ENCODE data around the gene GFER. TPM values are rescaled to one million over a fixed set of nuclear protein-coding genes. Genes with fewer than 3 reads are reported as not detected.
A peak's percentile ranks its signal among the peaks of the same experiment; 100 is the strongest.
"Not testable (repeated sequence)": the region's sequence is repeated elsewhere in the genome, so short reads cannot be mapped to it uniquely, and the experiment has no call there.

Gene GFER
- total RNA-seq: 10 to 100 TPM; 33.5 to 33.9 TPM

DNA sequence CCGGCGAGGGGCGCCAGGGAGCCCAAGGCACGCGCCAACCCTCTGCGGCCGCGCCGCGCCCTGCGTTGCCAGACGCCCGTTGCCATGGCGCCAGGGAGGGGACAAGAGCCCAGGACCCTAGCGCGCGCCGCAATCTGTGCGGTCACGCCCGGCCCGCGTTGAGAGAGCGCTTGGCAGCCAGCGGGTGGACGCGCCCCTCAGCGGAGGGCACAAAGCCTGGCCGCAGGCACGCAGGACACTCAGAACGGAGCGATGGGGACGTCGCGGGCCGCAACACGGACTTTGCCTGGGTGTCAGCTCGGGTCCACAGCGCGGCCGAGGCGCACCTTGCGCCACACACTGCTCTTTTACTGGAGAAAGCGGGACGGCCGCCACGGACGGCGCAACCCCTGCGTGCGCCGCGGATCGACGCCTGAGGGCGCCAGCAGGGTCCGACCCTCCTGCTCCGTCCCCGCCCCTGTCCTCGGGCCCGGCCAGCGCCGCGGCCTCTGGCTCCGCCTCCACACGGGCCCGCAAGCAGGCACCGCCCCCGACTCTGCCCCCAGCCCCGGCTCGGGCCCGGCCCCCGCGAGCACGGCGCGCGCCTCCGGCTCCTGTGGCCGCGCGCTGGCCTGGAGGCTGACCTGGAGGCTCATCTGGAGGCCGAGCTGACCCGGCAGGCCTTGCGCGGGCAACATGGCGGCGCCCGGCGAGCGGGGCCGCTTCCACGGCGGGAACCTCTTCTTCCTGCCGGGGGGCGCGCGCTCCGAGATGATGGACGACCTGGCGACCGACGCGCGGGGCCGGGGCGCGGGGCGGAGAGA is at the start of gene GFER:
Gene GFER, plus strand, starts transcription at position 650 of the 803 bp plus-strand sequence. Its CDS starts 26 bp downstream, at position 676.
- Mint-ChIP-seq H3K36me3 (ENCODE audit: low read depth) (peaks cover 18% of the 10 kb centered on the region), H3K4me3 (peak within 1 kb of the TSS; percentile 89), H3K4me1 (ENCODE audit: low read depth) (peaks cover 20% of the 10 kb centered on the region), H3K9me3 (no peaks in the 10 kb centered on the region), H3K27ac (peak within 1 kb of the TSS; percentile 30), H3K27me3 (peaks cover 36% of the 10 kb centered on the region)
- ChIA-PET POLR2A (interaction anchor here (0.8 to 29.2 kb wide), 10 partner anchors 8 to 222 kb away, joined by 3 to 505 read pairs (median 5); partner anchors contain the start of genes NDUFB10, RNF151, RPS2 and TBL3), CTCF (interaction anchor here (1.4 to 2.4 kb wide), 3 partner anchors 19 to 157 kb away, joined by 4 to 9 read pairs (median 8); partner anchors contain the start of gene RPS2)
- intact Hi-C loops (cut with micrococcal nuclease): no loop called here
- peak; percentile 82 for DNase-seq
- ATAC-seq: peak; percentile 92
- TF ChIP-seq, protein P1, sequence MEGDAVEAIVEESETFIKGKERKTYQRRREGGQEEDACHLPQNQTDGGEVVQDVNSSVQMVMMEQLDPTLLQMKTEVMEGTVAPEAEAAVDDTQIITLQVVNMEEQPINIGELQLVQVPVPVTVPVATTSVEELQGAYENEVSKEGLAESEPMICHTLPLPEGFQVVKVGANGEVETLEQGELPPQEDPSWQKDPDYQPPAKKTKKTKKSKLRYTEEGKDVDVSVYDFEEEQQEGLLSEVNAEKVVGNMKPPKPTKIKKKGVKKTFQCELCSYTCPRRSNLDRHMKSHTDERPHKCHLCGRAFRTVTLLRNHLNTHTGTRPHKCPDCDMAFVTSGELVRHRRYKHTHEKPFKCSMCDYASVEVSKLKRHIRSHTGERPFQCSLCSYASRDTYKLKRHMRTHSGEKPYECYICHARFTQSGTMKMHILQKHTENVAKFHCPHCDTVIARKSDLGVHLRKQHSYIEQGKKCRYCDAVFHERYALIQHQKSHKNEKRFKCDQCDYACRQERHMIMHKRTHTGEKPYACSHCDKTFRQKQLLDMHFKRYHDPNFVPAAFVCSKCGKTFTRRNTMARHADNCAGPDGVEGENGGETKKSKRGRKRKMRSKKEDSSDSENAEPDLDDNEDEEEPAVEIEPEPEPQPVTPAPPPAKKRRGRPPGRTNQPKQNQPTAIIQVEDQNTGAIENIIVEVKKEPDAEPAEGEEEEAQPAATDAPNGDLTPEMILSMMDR (IDR thresholded peaks at IDR 0.05): peak; percentile 22

DNA sequence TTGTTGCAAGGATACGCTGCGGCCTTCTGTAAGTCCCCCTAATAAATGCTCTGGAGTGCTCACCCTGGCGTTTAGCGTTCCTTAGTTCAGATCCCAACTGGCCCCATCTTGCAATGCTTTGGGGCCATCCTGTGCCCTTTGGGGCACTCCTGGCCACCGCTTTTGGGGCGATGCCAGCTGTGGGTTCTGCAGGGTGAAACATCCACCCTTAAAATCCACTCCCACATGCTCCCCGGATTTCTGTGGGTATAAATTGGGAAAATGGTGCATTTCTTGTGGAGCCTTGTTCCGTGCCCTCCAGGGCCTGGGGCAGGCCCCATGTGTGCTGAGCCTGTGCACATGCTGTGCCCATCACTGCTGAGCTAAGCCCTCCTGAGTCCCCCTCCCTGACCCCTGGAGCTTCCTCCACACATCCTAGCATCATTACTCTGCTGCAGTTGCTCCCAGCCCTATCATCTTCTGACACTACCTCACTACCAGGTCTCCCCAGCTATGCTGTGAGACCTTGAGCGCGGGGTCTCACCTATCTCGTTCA is 47.0 kb upstream of the GFER start:
- TF ChIP-seq, protein P1 (IDR thresholded peaks at IDR 0.05): no peak
- intact Hi-C loops (cut with micrococcal nuclease): no loop called here
- CTCF ChIA-PET: no interaction called here

DNA sequence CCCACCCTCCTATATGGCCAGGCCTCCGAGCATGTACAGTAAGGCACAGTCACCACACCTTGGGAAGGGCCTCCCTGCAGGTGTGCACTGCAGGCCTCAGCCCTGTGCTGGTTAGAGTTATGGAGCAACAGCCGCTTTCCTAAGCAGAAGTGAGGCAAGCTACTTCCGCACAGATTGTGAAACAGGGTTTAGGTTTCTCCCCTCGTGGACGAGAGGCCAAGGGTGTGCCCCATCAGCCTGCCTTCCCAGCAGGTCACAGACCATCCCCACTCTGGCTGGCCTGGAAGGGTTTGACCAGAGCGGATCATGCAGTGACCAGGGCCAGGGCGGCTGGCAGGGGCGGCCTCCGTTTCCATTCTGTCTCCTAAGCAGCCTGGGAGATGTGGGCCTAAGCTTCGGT is 45.7 kb upstream of the GFER start:
- Mint-ChIP-seq H3K36me3 (ENCODE audit: low read depth) (peaks cover 4% of the 10 kb centered on the region), H3K27ac (no peak overlapping the region), H3K27me3 (no peaks in the 10 kb centered on the region), H3K4me3 (no peak overlapping the region), H3K4me1 (ENCODE audit: low read depth) (peaks cover 9% of the 10 kb centered on the region), H3K9me3 (no peaks in the 10 kb centered on the region)
- TF ChIP-seq, protein P1 (IDR thresholded peaks at IDR 0.05): no peak
- POLR2A ChIA-PET: no interaction called here
- ATAC-seq (no peak), DNase-seq (no peak)
- intact Hi-C loops (cut with micrococcal nuclease): no loop called here
- CTCF ChIA-PET: no interaction called here

More for the DNA sequence above, 47.0 kb upstream of the GFER start:
- DNase-seq (no peak), ATAC-seq (no peak)
- Mint-ChIP-seq H3K27ac (no peak overlapping the region), H3K36me3 (ENCODE audit: low read depth) (peaks cover 4% of the 10 kb centered on the region), H3K27me3 (no peaks in the 10 kb centered on the region), H3K4me1 (ENCODE audit: low read depth) (peaks cover 5% of the 10 kb centered on the region), H3K4me3 (no peak overlapping the region), H3K9me3 (no peaks in the 10 kb centered on the region)
- POLR2A ChIA-PET: no interaction called here

DNA sequence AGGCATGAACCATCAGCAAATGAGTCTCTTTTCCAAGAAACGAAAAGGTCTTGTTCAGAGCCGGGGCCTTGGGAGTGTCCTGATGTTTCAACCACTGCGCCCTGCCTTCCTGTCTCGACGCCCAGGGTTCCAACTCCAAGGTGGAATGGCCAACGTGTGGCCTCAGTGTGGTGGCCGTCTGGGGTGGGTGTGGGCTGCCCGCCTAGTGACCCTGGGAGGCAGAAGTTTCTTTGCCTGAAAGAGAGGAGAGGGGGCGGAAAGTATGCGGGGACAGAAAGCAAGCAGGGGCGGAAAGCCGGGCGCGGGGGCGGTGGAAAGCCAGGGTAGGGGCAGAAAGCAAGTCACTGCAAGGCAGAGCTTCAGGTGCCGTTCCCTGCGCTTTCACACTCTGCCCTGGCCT is 45.1 kb upstream of the GFER start:
- no peaks in the 10 kb centered on the region for H3K9me3 Mint-ChIP-seq
- no peak for ATAC-seq
- H3K27ac Mint-ChIP-seq: no peak overlapping the region
- CTCF ChIA-PET: interaction anchor here (2.3 kb wide), 1 partner anchor 12 kb away, joined by 9 read pairs; no protein-coding TSS in a partner anchor
- TF ChIP-seq, protein P1 (IDR thresholded peaks at IDR 0.05): no peak
- no peak for DNase-seq
- POLR2A ChIA-PET: interaction anchor here (9.2 kb wide), 1 partner anchor 24 kb away, joined by 113 read pairs; the partner anchor contains the start of genes NDUFB10, RNF151 and RPS2
- no peak overlapping the region for H3K4me3 Mint-ChIP-seq
- H3K4me1 Mint-ChIP-seq (ENCODE audit: low read depth): peaks cover 15% of the 10 kb centered on the region
- H3K36me3 Mint-ChIP-seq (ENCODE audit: low read depth): peaks cover 4% of the 10 kb centered on the region
- intact Hi-C loops (cut with micrococcal nuclease): no loop called here
- no peaks in the 10 kb centered on the region for H3K27me3 Mint-ChIP-seq

DNA sequence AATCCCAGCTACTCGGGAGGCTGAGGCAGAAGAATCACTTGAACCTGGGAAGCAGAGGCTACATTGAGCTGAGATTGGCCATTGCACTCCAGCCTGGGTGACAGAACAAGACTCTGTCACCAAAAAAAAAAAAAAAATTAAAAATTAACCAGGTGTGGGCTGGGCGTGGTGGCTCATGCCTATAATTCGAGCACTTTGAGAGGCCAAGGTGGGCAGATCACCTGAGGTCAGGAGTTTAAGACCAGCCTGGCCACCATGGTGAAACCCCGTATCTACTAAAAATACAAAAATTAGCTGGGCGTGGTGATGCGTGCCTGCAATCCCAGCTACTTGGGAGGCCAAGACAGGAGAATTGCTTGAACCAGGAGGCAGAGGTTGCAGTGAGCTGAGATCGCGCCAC is 44.2 kb upstream of the GFER start:
- H3K27me3 Mint-ChIP-seq; ATAC-seq; DNase-seq; H3K4me3 Mint-ChIP-seq; H3K27ac Mint-ChIP-seq; H3K36me3 Mint-ChIP-seq (ENCODE audit: low read depth); H3K9me3 Mint-ChIP-seq; intact Hi-C loops (cut with micrococcal nuclease): not testable (repeated sequence)
- POLR2A ChIA-PET: interaction anchor here (9.2 kb wide), 1 partner anchor 23 kb away, joined by 113 read pairs; the partner anchor contains the start of genes NDUFB10, RNF151 and RPS2
- CTCF ChIA-PET: interaction anchor here (2.3 to 2.5 kb wide), 2 partner anchors 11 kb away, joined by 9 to 14 read pairs; no protein-coding TSS in a partner anchor
- peaks cover 23% of the 10 kb centered on the region for H3K4me1 Mint-ChIP-seq (ENCODE audit: low read depth)
